Measurements from ENCODE around the gene GSTM1.

Gene GSTM1

DNA sequence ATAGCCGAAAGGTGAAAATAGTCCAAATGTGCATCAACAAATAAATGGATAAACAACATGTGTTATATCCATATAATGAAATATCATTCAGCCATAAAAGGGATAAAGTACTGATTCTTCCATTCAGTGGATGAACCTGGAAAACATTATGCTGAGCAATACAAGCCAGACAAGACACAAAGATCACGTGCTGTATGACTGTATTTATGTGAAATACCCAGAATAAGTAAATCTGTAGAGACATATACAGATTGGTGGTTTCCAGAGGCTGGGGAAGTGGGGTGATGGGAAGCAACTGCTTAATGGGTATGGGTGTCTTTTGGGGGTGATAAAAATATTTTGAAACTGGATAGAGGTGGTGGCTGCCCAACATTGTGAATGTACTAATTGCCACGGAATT is 45.0 kb upstream of the GSTM1 start:
- no peak for TF ChIP-seq ZFX (IDR thresholded peaks at IDR 0.05)
- TF ChIP-seq, protein P1, sequence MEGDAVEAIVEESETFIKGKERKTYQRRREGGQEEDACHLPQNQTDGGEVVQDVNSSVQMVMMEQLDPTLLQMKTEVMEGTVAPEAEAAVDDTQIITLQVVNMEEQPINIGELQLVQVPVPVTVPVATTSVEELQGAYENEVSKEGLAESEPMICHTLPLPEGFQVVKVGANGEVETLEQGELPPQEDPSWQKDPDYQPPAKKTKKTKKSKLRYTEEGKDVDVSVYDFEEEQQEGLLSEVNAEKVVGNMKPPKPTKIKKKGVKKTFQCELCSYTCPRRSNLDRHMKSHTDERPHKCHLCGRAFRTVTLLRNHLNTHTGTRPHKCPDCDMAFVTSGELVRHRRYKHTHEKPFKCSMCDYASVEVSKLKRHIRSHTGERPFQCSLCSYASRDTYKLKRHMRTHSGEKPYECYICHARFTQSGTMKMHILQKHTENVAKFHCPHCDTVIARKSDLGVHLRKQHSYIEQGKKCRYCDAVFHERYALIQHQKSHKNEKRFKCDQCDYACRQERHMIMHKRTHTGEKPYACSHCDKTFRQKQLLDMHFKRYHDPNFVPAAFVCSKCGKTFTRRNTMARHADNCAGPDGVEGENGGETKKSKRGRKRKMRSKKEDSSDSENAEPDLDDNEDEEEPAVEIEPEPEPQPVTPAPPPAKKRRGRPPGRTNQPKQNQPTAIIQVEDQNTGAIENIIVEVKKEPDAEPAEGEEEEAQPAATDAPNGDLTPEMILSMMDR (conservative IDR thresholded peaks at IDR 0.05) = no peak

DNA sequence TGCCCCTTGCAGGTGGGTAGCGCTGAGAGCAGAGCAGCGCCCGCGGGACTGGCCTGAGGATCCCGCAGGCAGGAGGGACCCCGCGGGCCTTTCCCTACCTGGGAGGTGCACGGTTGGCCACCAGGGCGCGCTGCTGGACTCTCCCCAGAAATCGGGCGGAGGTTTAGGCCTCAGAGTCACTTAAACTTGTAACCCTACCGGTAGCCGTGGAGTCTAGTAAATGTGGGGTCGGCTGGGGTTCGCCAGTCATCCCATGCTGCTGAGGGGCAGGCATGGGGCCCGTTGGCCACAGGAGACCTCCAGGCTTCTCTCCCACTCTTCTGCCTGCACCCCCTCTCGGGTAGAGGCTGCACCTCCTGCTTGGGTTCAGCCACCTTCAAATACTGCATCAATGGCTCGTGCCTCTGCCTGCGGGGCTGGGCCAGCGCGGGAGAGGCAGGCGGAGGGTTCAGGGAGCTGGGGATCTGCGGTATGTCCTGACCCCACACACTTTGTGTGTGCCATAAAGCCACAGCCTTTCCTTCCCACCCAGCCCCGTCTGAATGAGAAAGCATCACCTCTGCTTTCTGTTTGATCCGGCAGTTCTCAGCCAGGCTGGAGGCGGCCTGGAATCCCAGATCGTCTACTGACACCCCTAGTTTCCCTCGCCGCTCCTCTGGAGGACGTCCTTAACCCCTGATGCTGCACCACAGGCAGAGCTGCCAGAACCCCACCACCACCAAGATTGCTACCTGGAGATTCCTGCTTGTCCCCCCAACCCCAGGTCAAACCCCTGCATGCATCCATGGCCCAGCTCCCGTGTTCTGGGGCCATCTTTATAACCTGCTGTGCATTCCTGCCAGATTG is 44.0 kb upstream of the GSTM1 start:
- no peak for TF ChIP-seq ZFX (IDR thresholded peaks at IDR 0.05)
- TF ChIP-seq, protein P1 (conservative IDR thresholded peaks at IDR 0.05) = peak; percentile 97
- no peak overlapping the region; the same call in 1 of the 2 replicates for H3K27ac ChIP-seq

More for the DNA sequence above, 45.0 kb upstream of the GSTM1 start:
- H3K27ac ChIP-seq = no peak overlapping the region

DNA sequence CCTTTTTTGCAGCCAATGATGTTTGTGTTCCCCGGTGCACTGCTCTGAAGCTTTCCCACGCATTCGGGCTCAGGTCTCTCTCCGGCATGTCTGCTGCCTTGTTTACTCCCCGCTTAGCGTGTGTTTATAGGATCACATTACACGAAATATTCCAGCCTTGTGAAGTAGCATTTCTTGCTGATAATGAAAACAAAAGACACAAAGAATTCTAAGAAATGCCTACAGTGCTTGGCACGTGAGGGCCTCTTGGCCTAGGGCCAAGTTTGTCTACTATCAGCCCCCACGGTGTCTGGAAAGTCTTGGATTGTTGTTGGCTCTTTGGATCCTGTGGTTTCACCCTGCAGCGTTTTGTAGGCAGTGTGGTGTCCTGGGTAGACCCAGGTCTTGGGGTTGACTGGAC is 42.9 kb upstream of the GSTM1 start:
- no peak for TF ChIP-seq ZFX (IDR thresholded peaks at IDR 0.05)
- TF ChIP-seq, protein P1 (conservative IDR thresholded peaks at IDR 0.05) = no peak
- no peak overlapping the region for H3K27ac ChIP-seq

DNA sequence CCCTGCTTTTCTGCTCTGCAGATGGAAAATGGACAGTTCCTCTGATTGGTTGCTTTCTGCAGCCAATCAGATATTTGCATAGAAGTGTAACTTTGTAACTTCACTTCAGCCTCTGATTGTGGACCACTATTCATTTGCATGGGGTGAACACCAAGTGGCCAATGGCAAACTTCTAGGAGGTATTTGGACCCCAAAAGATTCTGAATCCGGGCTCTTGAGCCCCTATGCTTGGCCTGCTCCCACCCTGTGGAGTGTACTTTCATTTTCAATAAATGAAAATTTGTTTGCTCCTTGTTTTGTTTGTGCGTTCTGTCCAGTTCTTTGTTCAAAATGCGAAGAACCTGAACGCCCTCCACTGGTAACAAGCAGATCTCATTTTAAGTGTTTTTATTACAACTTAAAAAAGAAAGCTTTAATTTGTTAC is 38.1 kb upstream of the GSTM1 start:
- TF ChIP-seq, protein P1 (conservative IDR thresholded peaks at IDR 0.05) = peak; percentile 81
- no peak for TF ChIP-seq ZFX (IDR thresholded peaks at IDR 0.05)
- no peak overlapping the region for H3K27ac ChIP-seq

DNA sequence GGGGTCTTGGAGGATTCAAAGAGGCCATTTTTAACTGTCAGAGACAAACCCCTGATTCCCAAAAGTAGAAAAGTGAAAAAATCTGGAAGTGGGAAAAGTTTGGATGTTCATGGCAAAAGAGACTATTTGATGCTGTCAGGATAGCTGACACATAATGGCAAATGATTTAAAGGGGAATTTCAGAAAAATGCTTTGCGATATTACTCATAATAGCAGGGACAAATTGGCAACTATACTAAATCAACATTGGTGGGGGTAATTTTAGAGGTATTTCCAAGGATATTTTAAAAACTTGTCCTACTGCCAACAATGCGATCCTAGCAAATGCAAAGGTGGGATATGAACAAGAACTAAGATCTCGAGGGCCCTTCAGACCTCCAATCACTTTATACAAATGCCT is 37.0 kb upstream of the GSTM1 start:
- no peak for TF ChIP-seq ZFX (IDR thresholded peaks at IDR 0.05)
- TF ChIP-seq, protein P1 (conservative IDR thresholded peaks at IDR 0.05) = no peak
- no peak overlapping the region for H3K27ac ChIP-seq

DNA sequence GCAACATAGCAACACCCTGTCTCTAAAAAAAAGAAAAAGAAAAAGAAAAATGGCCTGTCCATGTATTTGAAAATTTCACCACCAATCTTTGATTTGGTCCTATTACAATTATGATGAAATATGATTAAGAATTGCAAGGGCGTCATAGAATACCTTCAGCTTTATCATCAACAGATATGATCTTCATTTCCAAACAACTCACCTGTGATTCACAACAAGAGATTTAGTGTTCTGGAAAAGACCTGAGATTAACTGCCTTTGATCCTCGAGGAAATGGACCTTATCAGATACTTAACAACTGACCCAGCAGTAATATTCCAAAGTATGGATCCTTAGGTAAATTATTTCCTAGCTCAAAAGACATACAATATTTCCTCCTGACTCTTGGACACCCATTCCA is 35.2 kb upstream of the GSTM1 start:
- no peak overlapping the region for H3K27ac ChIP-seq
- no peak for TF ChIP-seq ZFX (IDR thresholded peaks at IDR 0.05)
- TF ChIP-seq, protein P1 (conservative IDR thresholded peaks at IDR 0.05) = no peak

DNA sequence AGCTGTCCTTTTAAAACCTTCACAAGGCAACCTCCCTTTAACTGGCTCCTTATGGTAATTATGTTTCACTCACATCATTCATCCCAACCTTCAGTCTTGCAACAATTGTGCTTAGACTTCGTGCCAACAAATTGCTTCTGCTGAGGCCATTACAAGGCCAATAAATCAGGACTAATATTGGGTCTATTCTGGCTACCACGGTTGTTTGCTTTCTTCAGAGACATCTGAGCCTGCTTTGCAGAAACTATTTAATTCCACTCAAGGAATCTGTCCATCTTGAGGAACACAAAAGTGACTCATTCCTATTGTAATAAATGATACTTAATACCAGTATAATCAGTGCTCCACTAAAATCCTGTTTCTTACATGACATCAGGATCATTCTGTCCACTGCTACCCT is 34.3 kb upstream of the GSTM1 start:
- no peak overlapping the region for H3K27ac ChIP-seq
- TF ChIP-seq ZFX (IDR thresholded peaks at IDR 0.05) = no peak
- TF ChIP-seq, protein P1 (conservative IDR thresholded peaks at IDR 0.05) = no peak
